ENCODE measurements around the gene CYTH4. TPM values are rescaled to one million over a fixed set of nuclear protein-coding genes. Genes with fewer than 3 reads are reported as not detected.
"Not testable (repeated sequence)": the region's sequence is repeated elsewhere in the genome, so short reads cannot be mapped to it uniquely, and the experiment has no call there.

CYTH4 gene
- total RNA-seq, 1 donor from 2014 or later, result 57.1 TPM

GRCh38 chr22:37328017-37328416, 45.7 kb downstream of the CYTH4 start:
- Mint-ChIP-seq H3K4me3 (no peak overlapping the region), H3K27me3 (ENCODE audit: insufficient read depth) (peaks cover 63% of the 10 kb centered on the region), H3K27ac (no peak overlapping the region), H3K4me1 (ENCODE audit: low read depth) (no peaks in the 10 kb centered on the region), H3K9me3 (no peaks in the 10 kb centered on the region), H3K36me3 (ENCODE audit: low read depth) (no peaks in the 10 kb centered on the region)
- no peak for DNase-seq (ENCODE audit: low spot score)
- intact Hi-C loops (cut with micrococcal nuclease), result no loop called here

- H3K27ac Mint-ChIP-seq; H3K4me3 Mint-ChIP-seq; DNase-seq (ENCODE audit: low spot score); intact Hi-C loops (cut with micrococcal nuclease); H3K4me1 Mint-ChIP-seq (ENCODE audit: low read depth); H3K9me3 Mint-ChIP-seq; H3K36me3 Mint-ChIP-seq (ENCODE audit: low read depth): not testable (repeated sequence)
- peaks cover 62% of the 10 kb centered on the region for H3K27me3 Mint-ChIP-seq (ENCODE audit: insufficient read depth)
Measured at GRCh38 chr22:37328538-37329237, 46.4 kb downstream of the CYTH4 start.

GRCh38 chr22:37329238-37330140, 47.2 kb downstream of the CYTH4 start:
- intact Hi-C loops (cut with micrococcal nuclease), result loop anchor here (5.0 kb wide), 1 partner anchor 98 kb away; the partner anchor contains the start of gene ELFN2
- Mint-ChIP-seq H3K36me3 (ENCODE audit: low read depth) (no peaks in the 10 kb centered on the region), H3K4me1 (ENCODE audit: low read depth) (no peaks in the 10 kb centered on the region), H3K9me3 (no peaks in the 10 kb centered on the region), H3K27me3 (ENCODE audit: insufficient read depth) (peaks cover 61% of the 10 kb centered on the region), H3K4me3 (no peak overlapping the region), H3K27ac (no peak overlapping the region)
- DNase-seq (ENCODE audit: low spot score), result no peak

GRCh38 chr22:37330200-37331033, 48.1 kb downstream of the CYTH4 start:
- Mint-ChIP-seq H3K27me3 (ENCODE audit: insufficient read depth) (peaks cover 63% of the 10 kb centered on the region), H3K9me3 (no peaks in the 10 kb centered on the region), H3K27ac (no peak overlapping the region), H3K36me3 (ENCODE audit: low read depth) (no peaks in the 10 kb centered on the region), H3K4me1 (ENCODE audit: low read depth) (peaks cover 4% of the 10 kb centered on the region), H3K4me3 (no peak overlapping the region)
- intact Hi-C loops (cut with micrococcal nuclease), result loop anchor here (5.0 kb wide), 1 partner anchor 97 kb away; the partner anchor contains the start of gene ELFN2
- DNase-seq (ENCODE audit: low spot score), result no peak

GRCh38 chr22:37331034-37331428, 48.7 kb downstream of the CYTH4 start:
- Mint-ChIP-seq H3K36me3 (ENCODE audit: low read depth) (no peaks in the 10 kb centered on the region), H3K27me3 (ENCODE audit: insufficient read depth) (peaks cover 67% of the 10 kb centered on the region), H3K27ac (no peak overlapping the region), H3K4me3 (no peak overlapping the region), H3K4me1 (ENCODE audit: low read depth) (peaks cover 5% of the 10 kb centered on the region), H3K9me3 (no peaks in the 10 kb centered on the region)
- no peak for DNase-seq (ENCODE audit: low spot score)
- intact Hi-C loops (cut with micrococcal nuclease), result loop anchor here (5.0 kb wide), 1 partner anchor 96 kb away; the partner anchor contains the start of gene ELFN2

GRCh38 chr22:37331856-37332536, 49.7 kb downstream of the CYTH4 start:
- Mint-ChIP-seq H3K4me1 (ENCODE audit: low read depth) (peaks cover 5% of the 10 kb centered on the region), H3K27me3 (ENCODE audit: insufficient read depth) (peaks cover 63% of the 10 kb centered on the region), H3K36me3 (ENCODE audit: low read depth) (no peaks in the 10 kb centered on the region), H3K9me3 (no peaks in the 10 kb centered on the region), H3K4me3 (no peak overlapping the region), H3K27ac (no peak overlapping the region)
- DNase-seq (ENCODE audit: low spot score), result no peak
- intact Hi-C loops (cut with micrococcal nuclease), result loop anchor here (5.0 kb wide), 1 partner anchor 95 kb away; the partner anchor contains the start of gene ELFN2

GRCh38 chr22:37333724-37334460, 51.6 kb downstream of the CYTH4 start:
- Mint-ChIP-seq H3K36me3 (ENCODE audit: low read depth) (no peaks in the 10 kb centered on the region), H3K4me1 (ENCODE audit: low read depth) (peaks cover 5% of the 10 kb centered on the region), H3K4me3 (no peak overlapping the region), H3K27me3 (ENCODE audit: insufficient read depth) (peaks cover 48% of the 10 kb centered on the region), H3K9me3 (no peaks in the 10 kb centered on the region), H3K27ac (no peak overlapping the region)
- DNase-seq (ENCODE audit: low spot score), result no peak
- intact Hi-C loops (cut with micrococcal nuclease), result loop anchor here (5.0 kb wide), 1 partner anchor 93 kb away; the partner anchor contains the start of gene ELFN2

GRCh38 chr22:37334461-37334858, 52.2 kb downstream of the CYTH4 start:
- no peak overlapping the region for H3K27ac Mint-ChIP-seq
- H3K9me3 Mint-ChIP-seq, result no peaks in the 10 kb centered on the region
- DNase-seq (ENCODE audit: low spot score), result no peak
- peaks cover 45% of the 10 kb centered on the region for H3K27me3 Mint-ChIP-seq (ENCODE audit: insufficient read depth)
- intact Hi-C loops (cut with micrococcal nuclease), result loop anchor here (5.0 kb wide), 1 partner anchor 93 kb away; the partner anchor contains the start of gene ELFN2
- peaks cover 5% of the 10 kb centered on the region for H3K4me1 Mint-ChIP-seq (ENCODE audit: low read depth)
- no peak overlapping the region for H3K4me3 Mint-ChIP-seq
- no peaks in the 10 kb centered on the region for H3K36me3 Mint-ChIP-seq (ENCODE audit: low read depth)

GRCh38 chr22:37334859-37335805, 52.8 kb downstream of the CYTH4 start:
- intact Hi-C loops (cut with micrococcal nuclease), result loop anchor here (5.0 kb wide), 1 partner anchor 92 kb away; the partner anchor contains the start of gene ELFN2

GRCh38 chr22:37335806-37336199, 53.5 kb downstream of the CYTH4 start:
- no peaks in the 10 kb centered on the region for H3K36me3 Mint-ChIP-seq (ENCODE audit: low read depth)
- no peak overlapping the region for H3K4me3 Mint-ChIP-seq
- H3K9me3 Mint-ChIP-seq, result no peaks in the 10 kb centered on the region
- H3K4me1 Mint-ChIP-seq (ENCODE audit: low read depth), result peaks cover 5% of the 10 kb centered on the region
- peaks cover 45% of the 10 kb centered on the region for H3K27me3 Mint-ChIP-seq (ENCODE audit: insufficient read depth)
- no peak for DNase-seq (ENCODE audit: low spot score)
- no peak overlapping the region for H3K27ac Mint-ChIP-seq
- intact Hi-C loops (cut with micrococcal nuclease), result no loop called here

More at GRCh38 chr22:37334859-37335805, 52.8 kb downstream of the CYTH4 start:
- no peak overlapping the region for H3K4me3 Mint-ChIP-seq
- DNase-seq (ENCODE audit: low spot score), result no peak
- no peaks in the 10 kb centered on the region for H3K9me3 Mint-ChIP-seq
- H3K27me3 Mint-ChIP-seq (ENCODE audit: insufficient read depth), result peaks cover 43% of the 10 kb centered on the region
- H3K36me3 Mint-ChIP-seq (ENCODE audit: low read depth), result no peaks in the 10 kb centered on the region
- no peak overlapping the region for H3K27ac Mint-ChIP-seq
- peaks cover 5% of the 10 kb centered on the region for H3K4me1 Mint-ChIP-seq (ENCODE audit: low read depth)

GRCh38 chr22:37336579-37336978, 54.3 kb downstream of the CYTH4 start:
- no peaks in the 10 kb centered on the region for H3K9me3 Mint-ChIP-seq
- no peaks in the 10 kb centered on the region for H3K36me3 Mint-ChIP-seq (ENCODE audit: low read depth)
- no peak overlapping the region for H3K4me3 Mint-ChIP-seq
- peaks cover 45% of the 10 kb centered on the region for H3K27me3 Mint-ChIP-seq (ENCODE audit: insufficient read depth)
- H3K4me1 Mint-ChIP-seq (ENCODE audit: low read depth), result peaks cover 5% of the 10 kb centered on the region
- H3K27ac Mint-ChIP-seq, result no peak overlapping the region
- no peak for DNase-seq (ENCODE audit: low spot score)
- intact Hi-C loops (cut with micrococcal nuclease), result no loop called here

All from activated T-helper 1 cell treated with anti-CD3 and anti-CD28 coated beads, Interleukin-12 subunit alpha, Interleukin-12 subunit beta, Interleukin-2, Interleukin-4 antibody, amounts not matched to agents 30 ng/mL and 10 ng/mL and 1 ng/mL, durations not matched to agents 14 hours and 24 hours and 36 hours (primary cell).